HepG2 (cell line): ENCODE results near the gene PPP2R2C. TPM values are rescaled to one million over a fixed set of nuclear protein-coding genes. Genes with fewer than 3 reads are reported as not detected.
A peak's percentile ranks its signal among the peaks of the same experiment; 100 is the strongest.

Experiments
- FIP1L1 ChIP-seq: fragments of 200-400 bp; formaldehyde crosslinking; IDR thresholded peaks from 2 replicates; pipeline ENCODE4 v1.6.1; 2018; ENCODE audit warnings: low read depth, mild to moderate bottlenecking, low read length, moderate library complexity, borderline replicate concordance; ENCODE audit not compliant: insufficient read depth
- HMG20B ChIP-seq: conservative IDR thresholded peaks from 2 replicates; pipeline ENCODE4 v1.6.1; 2016; ENCODE audit warnings: missing genetic modification reagents, missing compliant biosample characterization
- IRX3 ChIP-seq: sonication (generic); formaldehyde crosslinking; IDR thresholded peaks from 2 replicates; pipeline ENCODE4 v1.8.1; 2023; ENCODE audit warnings: mild to moderate bottlenecking, low read depth, missing genetic modification reagents, borderline replicate concordance
- ZNF292 ChIP-seq: sonication (generic); formaldehyde crosslinking; IDR thresholded peaks from 2 replicates; pipeline ENCODE4 v1.8.1; 2022; ENCODE audit warnings: mild to moderate bottlenecking, low read depth, missing genetic modification reagents, borderline replicate concordance
- ZNF552 ChIP-seq: sonication (generic); formaldehyde crosslinking; IDR thresholded peaks from 2 replicates; pipeline ENCODE4 v1.9.0; 2022; ENCODE audit warnings: missing genetic modification reagents, mild to moderate bottlenecking, borderline replicate concordance
- ZNF777 ChIP-seq: sonication (generic); formaldehyde crosslinking; IDR thresholded peaks from 2 replicates; pipeline ENCODE4 v1.4.0; 2020; ENCODE audit warnings: missing genetic modification reagents
- polyA plus RNA-seq, 8 experiments: library from polyadenylated mRNA; depleted of rRNA in 3 of 8; stranded (reverse) in 7 of 8; unstranded in 1 of 8; fragments of >200 nt; fragmentation: Illumina TruSeq in 4 of 8; extraction: Trizol in 4 of 8; gene quantifications; 2 replicates each; pipeline versions ENCODE4 v1.2.1 to v1.2.3, GENCODE V29; 2011 to 2016; ENCODE audit warnings: low read depth in 4 of 8, missing spikeins in 1 of 8, mixed read lengths in 1 of 8; ENCODE audit not compliant: insufficient read depth in 1 of 8
- total RNA-seq, 5 experiments: library from RNA; depleted of rRNA; stranded (reverse); fragments of >200 nt; fragmentation: Illumina TruSeq; extraction: Trizol; gene quantifications; 2 replicates each; pipeline ENCODE4 v1.2.3, GENCODE V29; 2016; ENCODE audit warnings: low read depth in 1 of 5
- TF ChIP-seq, protein P1 (sequence below): sonication (generic); formaldehyde crosslinking; IDR thresholded peaks from 2 replicates; pipeline ENCODE4 v1.4.0; 2020; ENCODE audit warnings: missing genetic modification reagents
- TF ChIP-seq, protein P2 (sequence below): IDR thresholded peaks from 2 replicates; pipeline ENCODE4 v1.6.1; 2016; ENCODE audit warnings: mild to moderate bottlenecking, missing biosample characterization, missing genetic modification reagents
- TF ChIP-seq, protein P3 (sequence below): sonication (generic); formaldehyde crosslinking; IDR thresholded peaks from 2 replicates; pipeline ENCODE4 v1.4.0; 2020; ENCODE audit warnings: missing genetic modification reagents, borderline replicate concordance
- TF ChIP-seq, protein P4 (sequence below): sonication (generic); formaldehyde crosslinking; IDR thresholded peaks from 2 replicates; pipeline ENCODE4 v1.8.0; 2022; ENCODE audit warnings: low read depth, missing genetic modification reagents
- TF ChIP-seq, protein P5 (sequence below): IDR thresholded peaks from 2 replicates; pipeline ENCODE4 v1.6.1; 2016; ENCODE audit warnings: control low read depth

PPP2R2C gene
- total and polyA plus RNA-seq, 2 of the 13 experiments (the other 11 are each of a cell fraction or from before 2014, with no cell fraction given) = 0.60 to 8.6 TPM

DNA sequence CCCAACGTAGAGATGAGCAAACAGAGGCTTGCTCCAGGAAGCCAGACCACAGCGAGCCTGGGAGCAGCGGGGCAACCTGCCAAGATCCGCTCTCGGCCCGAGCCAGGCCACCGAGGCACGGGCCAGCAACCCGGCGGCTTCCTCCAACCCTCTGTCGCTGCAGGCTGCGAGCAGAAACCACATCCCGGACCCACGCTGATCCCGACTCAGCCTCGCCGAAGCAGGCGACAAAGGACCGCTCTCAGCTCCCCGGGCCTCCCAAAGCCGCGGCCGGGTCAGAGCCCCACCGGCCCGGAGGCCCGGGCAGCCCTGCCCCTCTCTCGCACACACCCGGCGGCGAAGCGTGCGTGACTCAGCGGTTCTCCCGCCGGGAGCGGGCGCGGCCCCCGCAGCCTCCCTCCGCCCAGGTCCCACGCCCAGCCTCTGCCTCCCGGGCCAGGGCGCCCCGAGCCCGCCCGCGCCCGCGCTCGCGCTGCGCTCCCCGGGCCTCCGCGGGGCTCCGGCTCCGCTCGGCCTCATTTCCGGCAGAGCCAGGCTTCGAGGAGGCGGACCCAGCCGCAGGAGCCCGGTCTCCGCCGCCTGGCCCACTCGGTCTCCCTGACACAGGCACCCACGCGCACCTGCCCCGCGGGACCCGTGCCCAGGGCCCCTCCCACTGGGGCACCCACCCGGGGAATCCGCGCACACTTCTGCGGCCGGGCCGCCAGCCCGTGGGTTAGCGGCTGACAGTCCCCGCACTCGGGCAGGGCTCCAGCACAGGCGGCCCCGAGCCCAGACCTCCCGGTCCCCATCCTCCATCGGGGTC, 1.7 kb downstream of the PPP2R2C start (continued):
- TF ChIP-seq, protein P1, sequence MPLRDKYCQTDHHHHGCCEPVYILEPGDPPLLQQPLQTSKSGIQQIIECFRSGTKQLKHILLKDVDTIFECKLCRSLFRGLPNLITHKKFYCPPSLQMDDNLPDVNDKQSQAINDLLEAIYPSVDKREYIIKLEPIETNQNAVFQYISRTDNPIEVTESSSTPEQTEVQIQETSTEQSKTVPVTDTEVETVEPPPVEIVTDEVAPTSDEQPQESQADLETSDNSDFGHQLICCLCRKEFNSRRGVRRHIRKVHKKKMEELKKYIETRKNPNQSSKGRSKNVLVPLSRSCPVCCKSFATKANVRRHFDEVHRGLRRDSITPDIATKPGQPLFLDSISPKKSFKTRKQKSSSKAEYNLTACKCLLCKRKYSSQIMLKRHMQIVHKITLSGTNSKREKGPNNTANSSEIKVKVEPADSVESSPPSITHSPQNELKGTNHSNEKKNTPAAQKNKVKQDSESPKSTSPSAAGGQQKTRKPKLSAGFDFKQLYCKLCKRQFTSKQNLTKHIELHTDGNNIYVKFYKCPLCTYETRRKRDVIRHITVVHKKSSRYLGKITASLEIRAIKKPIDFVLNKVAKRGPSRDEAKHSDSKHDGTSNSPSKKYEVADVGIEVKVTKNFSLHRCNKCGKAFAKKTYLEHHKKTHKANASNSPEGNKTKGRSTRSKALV = 0 out of 2 replicates have a peak, but pooled peaks have one; percentile 15
- TF ChIP-seq ZNF552 (CRISPR knock-in tag) = no peak
- 0 out of 2 replicates have a peak, but pooled peaks have one; percentile 9 for TF ChIP-seq ZNF777 (CRISPR knock-in tag)
- TF ChIP-seq, protein P2, sequence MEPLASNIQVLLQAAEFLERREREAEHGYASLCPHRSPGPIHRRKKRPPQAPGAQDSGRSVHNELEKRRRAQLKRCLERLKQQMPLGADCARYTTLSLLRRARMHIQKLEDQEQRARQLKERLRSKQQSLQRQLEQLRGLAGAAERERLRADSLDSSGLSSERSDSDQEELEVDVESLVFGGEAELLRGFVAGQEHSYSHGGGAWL (CRISPR knock-in tag) = no peak
- TF ChIP-seq, protein P3, sequence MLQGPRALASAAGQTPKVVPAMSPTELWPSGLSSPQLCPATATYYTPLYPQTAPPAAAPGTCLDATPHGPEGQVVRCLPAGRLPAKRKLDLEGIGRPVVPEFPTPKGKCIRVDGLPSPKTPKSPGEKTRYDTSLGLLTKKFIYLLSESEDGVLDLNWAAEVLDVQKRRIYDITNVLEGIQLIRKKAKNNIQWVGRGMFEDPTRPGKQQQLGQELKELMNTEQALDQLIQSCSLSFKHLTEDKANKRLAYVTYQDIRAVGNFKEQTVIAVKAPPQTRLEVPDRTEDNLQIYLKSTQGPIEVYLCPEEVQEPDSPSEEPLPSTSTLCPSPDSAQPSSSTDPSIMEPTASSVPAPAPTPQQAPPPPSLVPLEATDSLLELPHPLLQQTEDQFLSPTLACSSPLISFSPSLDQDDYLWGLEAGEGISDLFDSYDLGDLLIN = no peak
- no peak for TF ChIP-seq IRX3 (CRISPR knock-in tag)
- TF ChIP-seq, protein P4, sequence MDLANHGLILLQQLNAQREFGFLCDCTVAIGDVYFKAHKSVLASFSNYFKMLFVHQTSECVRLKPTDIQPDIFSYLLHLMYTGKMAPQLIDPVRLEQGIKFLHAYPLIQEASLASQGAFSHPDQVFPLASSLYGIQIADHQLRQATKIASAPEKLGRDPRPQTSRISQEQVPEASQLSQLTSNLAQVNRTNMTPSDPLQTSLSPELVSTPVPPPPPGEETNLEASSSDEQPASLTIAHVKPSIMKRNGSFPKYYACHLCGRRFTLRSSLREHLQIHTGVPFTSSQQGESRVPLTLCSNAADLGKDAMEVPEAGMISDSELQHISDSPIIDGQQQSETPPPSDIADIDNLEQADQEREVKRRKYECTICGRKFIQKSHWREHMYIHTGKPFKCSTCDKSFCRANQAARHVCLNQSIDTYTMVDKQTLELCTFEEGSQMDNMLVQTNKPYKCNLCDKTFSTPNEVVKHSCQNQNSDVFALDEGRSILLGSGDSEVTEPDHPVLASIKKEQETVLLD (CRISPR knock-in tag) = 0 out of 2 replicates have a peak, but pooled peaks have one; percentile 24
- TF ChIP-seq FIP1L1 = no peak
- no peak for TF ChIP-seq HMG20B (CRISPR knock-in tag)
- TF ChIP-seq ZNF292 (CRISPR knock-in tag) = no peak
- TF ChIP-seq, protein P5, sequence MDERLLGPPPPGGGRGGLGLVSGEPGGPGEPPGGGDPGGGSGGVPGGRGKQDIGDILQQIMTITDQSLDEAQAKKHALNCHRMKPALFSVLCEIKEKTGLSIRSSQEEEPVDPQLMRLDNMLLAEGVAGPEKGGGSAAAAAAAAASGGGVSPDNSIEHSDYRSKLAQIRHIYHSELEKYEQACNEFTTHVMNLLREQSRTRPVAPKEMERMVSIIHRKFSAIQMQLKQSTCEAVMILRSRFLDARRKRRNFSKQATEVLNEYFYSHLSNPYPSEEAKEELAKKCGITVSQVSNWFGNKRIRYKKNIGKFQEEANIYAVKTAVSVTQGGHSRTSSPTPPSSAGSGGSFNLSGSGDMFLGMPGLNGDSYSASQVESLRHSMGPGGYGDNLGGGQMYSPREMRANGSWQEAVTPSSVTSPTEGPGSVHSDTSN (CRISPR knock-in tag) = no peak
